ENCODE results near the gene DYNC1H1. TPM values are rescaled to one million over a fixed set of nuclear protein-coding genes. Genes with fewer than 3 reads are reported as not detected.

DYNC1H1 gene
- total RNA-seq, 1 donor from 2014 or later = 277 TPM

- TF ChIP-seq CTCF (IDR thresholded peaks at IDR 0.05; ENCODE audit: insufficient read depth, low read length, severe bottlenecking) = no peak
- FAIRE-seq (no peak), DNase-seq (ENCODE audit: low read depth) (no peak)
- H3K4me3 ChIP-seq (ENCODE audit: low read depth, low read length) = no peak overlapping the region
- H3K27me3 ChIP-seq (ENCODE audit: control insufficient read depth, insufficient read depth, low read length) = no peaks in the 10 kb centered on the region
- no peaks in the 10 kb centered on the region for H3K36me3 ChIP-seq (ENCODE audit: control insufficient read depth, insufficient read depth, low read length)
Measured at GRCh38 chr14:102092806-102093205, 128.4 kb downstream of the DYNC1H1 start.

DNA sequence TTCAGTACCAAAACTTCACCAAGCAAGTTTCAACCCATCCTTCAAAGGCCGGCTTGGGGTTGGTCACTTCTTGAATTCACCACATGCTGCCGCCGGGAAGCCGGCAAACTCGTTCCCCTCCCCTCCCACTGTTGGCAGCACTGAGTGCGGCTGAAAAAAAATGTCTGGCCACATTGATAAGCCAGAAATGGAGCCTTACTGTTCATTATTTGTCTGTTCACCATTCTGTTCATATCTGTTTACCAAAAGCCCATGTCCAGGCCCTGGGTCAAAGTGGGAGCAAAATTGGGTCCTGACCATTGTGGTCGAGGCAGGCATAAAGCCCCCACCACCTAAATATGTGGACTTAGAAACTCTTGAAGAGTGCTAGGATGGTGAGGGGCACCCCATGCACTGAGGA lies 129.7 kb downstream of the DYNC1H1 start:
- no peak for FAIRE-seq
- Histone ChIP-seq H3K27me3 (ENCODE audit: control insufficient read depth, insufficient read depth, low read length) (no peaks in the 10 kb centered on the region), H3K4me3 (ENCODE audit: low read depth, low read length) (no peak overlapping the region), H3K36me3 (ENCODE audit: control insufficient read depth, insufficient read depth, low read length) (no peaks in the 10 kb centered on the region)
- TF ChIP-seq CTCF (IDR thresholded peaks at IDR 0.05; ENCODE audit: insufficient read depth, low read length, severe bottlenecking) = no peak
- peak; percentile 35 for DNase-seq (ENCODE audit: low read depth)

GRCh38 chr14:102095231-102095870 lies 131.0 kb downstream of the DYNC1H1 start:
- Histone ChIP-seq H3K27me3 (ENCODE audit: control insufficient read depth, insufficient read depth, low read length) (no peaks in the 10 kb centered on the region), H3K4me3 (ENCODE audit: low read depth, low read length) (no peak overlapping the region), H3K36me3 (ENCODE audit: control insufficient read depth, insufficient read depth, low read length) (no peaks in the 10 kb centered on the region)
- DNase-seq (ENCODE audit: low read depth) (peak; percentile 49), FAIRE-seq (no peak)
- no peak for TF ChIP-seq CTCF (IDR thresholded peaks at IDR 0.05; ENCODE audit: insufficient read depth, low read length, severe bottlenecking)

GRCh38 chr14:102095871-102096568 lies 131.6 kb downstream of the DYNC1H1 start:
- FAIRE-seq (no peak), DNase-seq (ENCODE audit: low read depth) (no peak)
- H3K27me3 ChIP-seq (ENCODE audit: control insufficient read depth, insufficient read depth, low read length) = no peaks in the 10 kb centered on the region
- H3K4me3 ChIP-seq (ENCODE audit: low read depth, low read length) = no peak overlapping the region
- no peak for TF ChIP-seq CTCF (IDR thresholded peaks at IDR 0.05; ENCODE audit: insufficient read depth, low read length, severe bottlenecking)
- no peaks in the 10 kb centered on the region for H3K36me3 ChIP-seq (ENCODE audit: control insufficient read depth, insufficient read depth, low read length)

GRCh38 chr14:102096569-102097188 lies 132.3 kb downstream of the DYNC1H1 start:
- DNase-seq (ENCODE audit: low read depth) = peak; percentile 57
- Histone ChIP-seq H3K36me3 (ENCODE audit: control insufficient read depth, insufficient read depth, low read length) (no peaks in the 10 kb centered on the region), H3K27me3 (ENCODE audit: control insufficient read depth, insufficient read depth, low read length) (no peaks in the 10 kb centered on the region), H3K4me3 (ENCODE audit: low read depth, low read length) (no peak overlapping the region)
- peak; percentile 74 for TF ChIP-seq CTCF (IDR thresholded peaks at IDR 0.05; ENCODE audit: insufficient read depth, low read length, severe bottlenecking)
- no peak for FAIRE-seq

Data from bronchial epithelial cell (primary cell).